GM19395 (cell line): ENCODE measurements around the gene SAMD4B.
"Not testable (repeated sequence)": the region's sequence is repeated elsewhere in the genome, so short reads cannot be mapped to it uniquely, and the experiment has no call there.

Experiments
- ATAC-seq: cut with Tn5 transposase; IDR thresholded peaks from one replicate; pipeline ENCODE4 v1.9.1; 2021; ENCODE audit warnings: mild to moderate bottlenecking, moderate library complexity; ENCODE audit not compliant: unreplicated experiment

SAMD4B gene

GRCh38 chr19:39363901-39364457 is 21.8 kb downstream of the SAMD4B start:
- no peak for ATAC-seq

GRCh38 chr19:39365531-39365930 is 23.3 kb downstream of the SAMD4B start:
- ATAC-seq: no peak

DNA sequence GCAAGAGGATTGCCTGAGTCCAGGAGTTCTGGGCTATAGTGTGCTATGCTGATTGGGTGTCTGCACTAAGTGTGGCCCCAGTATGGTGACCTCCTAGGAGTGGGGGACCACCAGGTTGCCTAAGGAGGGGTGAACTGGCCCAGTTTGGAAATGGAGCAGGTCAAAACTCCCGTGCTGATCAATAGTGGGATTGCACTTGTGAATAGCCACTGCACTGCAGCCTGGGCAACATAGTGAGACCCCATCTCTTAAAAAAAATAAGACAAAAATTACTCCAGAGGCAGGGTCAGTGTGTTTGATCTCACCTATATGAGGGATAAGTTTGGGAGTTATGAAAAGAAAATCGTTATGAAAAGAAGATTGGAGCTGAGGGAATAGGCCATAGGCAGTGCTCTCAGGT is 27.0 kb downstream of the SAMD4B start:
- ATAC-seq: no peak

GRCh38 chr19:39370735-39371134 is 28.5 kb downstream of the SAMD4B start:
- ATAC-seq: no peak

- ATAC-seq: no peak
Measured at GRCh38 chr19:39372047-39372802, 30.0 kb downstream of the SAMD4B start.

GRCh38 chr19:39372941-39373340 is 30.7 kb downstream of the SAMD4B start:
- no peak for ATAC-seq

GRCh38 chr19:39375929-39376328 is 33.7 kb downstream of the SAMD4B start:
- no peak for ATAC-seq

- ATAC-seq: no peak
Measured at GRCh38 chr19:39377373-39378362, 35.4 kb downstream of the SAMD4B start.

DNA sequence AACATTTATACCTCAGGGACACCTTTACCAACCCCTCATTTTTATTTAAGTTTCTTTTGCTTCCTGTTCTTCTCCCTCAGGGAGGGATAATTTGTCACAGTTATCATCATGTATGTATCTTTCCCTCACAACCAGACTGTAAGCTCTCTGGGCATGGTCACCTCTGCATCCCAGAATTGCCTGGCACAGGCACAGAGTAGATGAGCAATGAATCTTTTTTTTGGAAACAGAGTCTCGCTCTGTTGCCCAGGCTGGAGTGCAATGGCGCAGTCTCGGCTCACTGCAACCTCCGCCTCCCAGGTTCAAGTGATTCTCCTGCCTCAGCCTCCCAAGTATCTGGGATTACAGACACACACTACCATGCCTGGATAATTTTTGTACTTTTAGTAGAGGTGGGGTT is 37.1 kb downstream of the SAMD4B start:
- not testable (repeated sequence) for ATAC-seq

DNA sequence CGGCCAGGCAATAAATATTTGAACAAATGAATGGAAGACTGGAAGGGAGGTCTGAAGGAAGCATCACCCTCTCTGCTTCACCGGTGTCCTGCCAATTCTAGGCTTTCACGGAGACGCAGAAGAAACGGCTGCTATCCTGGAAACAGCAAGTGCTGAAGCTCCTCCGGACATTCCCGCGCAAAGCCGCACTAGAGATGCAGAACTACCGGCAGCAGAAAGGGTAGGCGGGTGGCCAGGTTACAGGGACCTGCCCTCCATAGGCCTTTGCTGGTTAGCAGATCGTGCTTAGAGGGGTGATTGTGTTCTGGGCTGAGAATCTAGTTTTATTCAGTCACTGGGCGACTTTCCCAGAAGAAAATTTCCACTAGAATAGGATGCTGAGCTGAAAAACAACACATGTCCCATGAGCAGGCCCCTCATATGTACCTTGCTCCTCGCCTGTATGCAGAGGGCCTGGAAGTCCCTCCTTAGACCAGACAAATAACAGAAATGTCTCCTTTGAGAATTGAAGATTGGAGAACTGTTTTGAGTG is 37.7 kb downstream of the SAMD4B start:
- ATAC-seq: no peak

DNA sequence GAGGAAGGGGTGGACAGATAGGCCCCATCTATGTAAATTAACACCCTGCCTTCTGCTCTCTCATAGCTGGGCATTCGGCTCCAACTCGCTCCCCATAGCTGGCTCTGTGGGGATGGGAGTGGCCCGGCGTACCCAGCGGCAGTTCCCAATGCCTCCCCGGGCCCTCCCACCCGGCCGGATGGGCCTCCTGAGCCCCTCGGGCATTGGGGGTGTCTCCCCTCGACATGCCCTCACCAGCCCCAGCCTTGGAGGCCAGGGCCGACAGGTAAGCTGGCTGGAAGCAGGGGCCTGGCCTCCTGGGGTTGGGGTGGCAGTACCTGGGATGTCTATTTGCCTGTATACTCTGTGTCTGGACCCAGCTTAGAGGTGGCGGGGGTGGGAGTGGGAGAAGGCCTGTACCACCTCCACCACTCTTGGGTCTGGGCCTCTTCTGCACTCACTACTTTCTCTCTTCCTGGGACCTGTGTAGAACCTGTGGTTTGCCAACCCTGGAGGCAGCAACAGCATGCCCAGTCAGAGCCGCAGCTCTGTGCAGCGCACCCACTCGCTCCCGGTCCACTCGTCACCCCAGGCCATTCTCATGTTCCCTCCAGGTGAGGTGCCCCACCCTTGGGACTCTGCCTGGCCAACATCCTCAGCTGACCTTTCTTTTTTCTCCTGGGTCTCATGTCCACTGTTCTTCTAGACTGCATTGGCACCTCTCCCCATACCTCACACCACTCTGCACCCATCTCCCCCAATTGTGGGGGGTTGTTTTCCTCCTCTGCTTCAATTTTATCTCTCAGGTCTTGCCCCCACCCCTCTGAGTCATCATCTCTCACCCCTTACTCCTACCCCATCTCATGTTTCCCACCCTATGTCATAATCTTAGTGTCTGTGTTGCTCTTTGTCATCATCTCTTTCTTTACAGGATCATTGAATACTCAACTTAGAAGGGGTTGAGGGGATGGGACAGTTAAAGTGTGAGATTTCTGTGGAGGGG is 38.6 kb downstream of the SAMD4B start:
- ATAC-seq: no peak

DNA sequence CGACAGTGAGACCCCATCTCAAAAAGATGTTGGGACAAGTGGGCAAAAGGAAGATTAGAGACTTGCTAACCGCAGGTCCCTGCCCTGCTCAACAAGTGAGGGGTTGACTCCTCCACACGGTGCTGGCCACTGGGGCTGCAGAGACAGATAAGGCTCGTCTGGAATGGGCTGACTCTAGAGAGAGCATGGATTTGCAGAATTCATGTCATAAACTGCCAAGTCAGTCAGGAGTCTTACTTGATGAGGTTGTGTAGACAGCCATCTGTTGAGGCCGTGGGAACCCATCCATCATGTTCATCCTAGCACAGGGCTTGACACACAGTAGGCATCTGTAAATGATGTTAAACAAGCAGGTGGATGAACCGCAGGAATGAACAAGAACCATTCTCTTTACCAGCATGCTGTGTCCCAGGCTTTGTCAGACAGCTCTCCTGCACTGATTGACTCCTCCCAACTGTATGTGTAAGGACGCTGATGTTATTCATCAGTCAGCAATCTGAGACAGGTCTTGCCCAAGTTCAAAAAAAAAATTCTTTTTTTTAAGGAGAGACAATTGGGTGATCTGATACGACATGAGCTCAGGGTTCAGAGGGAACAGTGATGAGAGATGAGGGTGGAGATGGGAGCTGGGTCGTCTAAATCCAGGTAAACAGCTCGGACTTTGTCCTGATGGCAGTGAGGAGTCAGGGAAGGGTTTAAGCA is 39.8 kb downstream of the SAMD4B start:
- no peak for ATAC-seq

- no peak for ATAC-seq
Measured at GRCh38 chr19:39382991-39383828, 41.0 kb downstream of the SAMD4B start.

DNA sequence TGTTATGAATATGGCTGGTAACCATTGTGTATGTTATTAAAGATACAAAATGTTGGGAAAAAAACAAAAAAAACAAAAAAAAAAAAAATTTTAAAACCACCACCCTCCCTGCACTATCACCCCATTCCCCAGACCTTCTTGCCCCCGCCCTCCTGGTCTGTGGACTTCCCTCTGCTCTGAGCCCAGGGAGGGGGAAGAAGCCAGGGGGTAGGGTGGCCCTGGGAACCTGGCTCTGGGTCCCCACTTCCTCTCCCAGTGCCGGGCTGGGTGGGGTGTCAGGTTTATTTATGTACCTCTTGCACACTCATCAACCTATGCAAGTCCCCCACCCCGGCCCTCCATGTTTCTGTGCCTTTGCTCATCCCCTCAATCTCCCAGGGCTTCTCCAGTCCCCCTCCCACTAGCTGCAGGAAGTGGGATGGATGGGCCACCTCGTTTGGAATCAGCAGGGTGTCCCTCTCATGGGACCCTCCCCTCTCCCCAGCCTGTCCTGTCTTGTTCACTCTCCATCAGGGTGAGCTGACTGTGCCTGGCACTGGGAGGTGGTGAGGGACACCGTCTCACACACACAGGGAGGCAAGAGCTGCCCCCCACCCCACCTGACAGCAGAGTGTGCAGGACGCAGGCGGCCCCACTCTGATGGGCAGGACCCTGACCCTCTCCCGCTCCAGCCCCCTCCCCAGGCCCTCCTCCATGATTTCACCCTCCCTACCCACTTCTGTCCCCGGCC is 42.8 kb downstream of the SAMD4B start:
- ATAC-seq: no peak

DNA sequence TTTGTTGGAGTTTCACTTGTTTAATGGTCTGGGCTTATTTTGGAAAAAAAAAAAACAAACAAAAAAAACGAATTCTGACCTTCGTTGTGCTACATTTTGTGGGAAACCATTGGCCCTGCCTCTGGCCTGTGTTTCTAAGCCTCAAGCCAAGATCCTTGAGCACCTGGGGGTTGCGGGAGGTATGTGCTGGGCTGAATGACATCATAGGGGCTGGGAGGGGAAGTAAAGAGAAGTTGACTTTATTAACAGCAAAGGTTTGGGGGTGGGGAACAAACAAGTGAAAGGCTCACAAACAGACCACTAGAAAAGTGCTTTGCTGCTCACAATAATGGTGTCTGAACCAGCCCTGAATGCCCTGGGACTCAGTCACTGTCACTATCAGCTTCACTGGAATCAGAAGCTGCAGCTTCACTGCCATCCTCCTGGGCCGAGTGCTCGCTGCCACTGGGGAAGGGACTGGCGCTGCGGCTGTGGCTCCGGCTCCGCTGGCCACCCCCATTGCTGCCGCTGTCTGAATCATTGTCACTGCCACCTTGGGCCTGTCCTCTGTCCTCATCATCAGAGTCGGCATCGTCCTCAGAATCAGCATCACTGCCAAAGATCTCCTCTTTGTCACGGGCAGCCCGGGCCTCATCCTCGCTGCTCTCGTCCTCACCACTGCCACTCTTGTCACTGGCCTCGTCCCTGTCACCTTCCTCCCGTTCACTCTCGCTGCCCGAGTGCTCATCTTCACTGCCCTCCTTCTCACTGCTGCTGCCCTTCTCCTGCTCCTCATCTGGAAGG is 43.6 kb downstream of the SAMD4B start:
- no peak for ATAC-seq

DNA sequence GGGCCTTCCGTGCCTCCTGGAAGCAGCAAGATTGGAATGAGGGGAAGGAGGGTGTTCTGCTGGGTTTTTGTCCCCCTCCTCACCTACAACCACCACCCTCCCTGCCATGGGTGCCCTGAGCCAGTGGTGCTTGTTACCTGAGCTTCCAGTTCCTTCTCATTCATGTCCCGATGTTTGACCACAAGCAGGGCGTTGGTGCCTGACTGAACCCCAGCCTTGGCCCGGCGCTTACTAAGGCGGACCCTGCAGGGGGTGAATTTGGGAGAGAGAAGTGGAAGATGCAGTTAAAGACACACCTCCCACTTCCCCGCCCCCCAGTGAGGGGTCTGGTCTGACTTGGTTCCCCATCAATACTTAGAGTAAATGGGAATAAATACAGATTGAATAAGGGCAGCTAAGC is 44.3 kb downstream of the SAMD4B start:
- ATAC-seq: no peak

DNA sequence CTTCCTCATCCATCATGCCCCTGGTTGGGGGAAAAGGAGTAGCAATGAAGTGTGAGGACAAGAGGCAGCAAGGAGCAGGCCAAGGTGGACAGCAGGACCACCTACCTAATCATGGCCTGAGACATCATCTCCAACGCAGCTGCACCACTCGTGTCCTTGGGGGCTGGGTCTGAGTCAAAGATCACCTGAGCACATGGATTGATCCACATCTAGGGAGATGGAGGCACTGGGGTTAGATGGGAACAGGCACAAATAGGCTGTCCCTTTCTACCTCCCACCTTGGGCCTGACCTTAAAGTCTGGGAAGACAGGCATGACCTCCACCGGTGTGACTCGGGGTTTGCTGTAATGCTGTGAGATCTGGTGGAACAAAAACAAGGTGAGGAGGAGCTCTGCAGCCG is 46.4 kb downstream of the SAMD4B start:
- no peak for ATAC-seq
